C4-2B (cell line): Measurements from ENCODE around the gene RPN1.
A peak's percentile ranks its signal among the peaks of the same experiment; 100 is the strongest.

Experiments
- ZFX ChIP-seq: fragments of 450-650 bp; IDR thresholded peaks from 2 replicates; pipeline ENCODE4 v1.6.1; 2017
- TF ChIP-seq, protein P1 (sequence below): fragments of 450-650 bp; conservative IDR thresholded peaks from 2 replicates; pipeline ENCODE4 v1.5.1; 2017; ENCODE audit warnings: mild to moderate bottlenecking

DNA sequence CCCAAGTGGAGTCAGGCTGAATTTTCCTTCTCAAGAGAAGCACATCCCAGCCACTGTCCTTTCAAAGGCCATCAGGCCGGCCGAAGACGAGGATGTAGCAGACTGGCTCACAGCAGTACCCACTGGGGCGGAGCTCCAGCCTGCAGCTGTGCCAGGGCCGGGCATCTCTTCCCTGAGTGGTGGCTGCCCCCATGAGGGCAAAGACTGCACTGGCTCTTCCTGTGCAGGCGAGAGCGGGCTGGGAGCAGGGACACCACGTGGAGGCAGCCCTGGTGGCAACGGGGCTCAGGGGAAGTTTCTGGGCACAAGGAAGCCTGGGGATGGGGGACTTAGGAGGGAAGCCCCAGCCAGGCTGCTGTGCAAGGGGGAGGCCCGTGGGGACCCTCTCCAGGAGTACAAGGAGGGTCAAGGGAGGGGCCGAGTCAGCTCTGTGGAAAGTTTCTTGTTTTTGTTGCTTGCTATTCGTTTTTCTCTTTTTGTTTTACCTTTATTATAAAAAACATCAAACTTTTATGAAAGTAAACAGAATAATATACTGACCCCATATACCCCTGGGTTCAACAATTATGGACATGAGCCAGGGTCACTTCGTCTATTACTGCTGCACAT lies 66.1 kb downstream of the RPN1 start:
- TF ChIP-seq, protein P1, sequence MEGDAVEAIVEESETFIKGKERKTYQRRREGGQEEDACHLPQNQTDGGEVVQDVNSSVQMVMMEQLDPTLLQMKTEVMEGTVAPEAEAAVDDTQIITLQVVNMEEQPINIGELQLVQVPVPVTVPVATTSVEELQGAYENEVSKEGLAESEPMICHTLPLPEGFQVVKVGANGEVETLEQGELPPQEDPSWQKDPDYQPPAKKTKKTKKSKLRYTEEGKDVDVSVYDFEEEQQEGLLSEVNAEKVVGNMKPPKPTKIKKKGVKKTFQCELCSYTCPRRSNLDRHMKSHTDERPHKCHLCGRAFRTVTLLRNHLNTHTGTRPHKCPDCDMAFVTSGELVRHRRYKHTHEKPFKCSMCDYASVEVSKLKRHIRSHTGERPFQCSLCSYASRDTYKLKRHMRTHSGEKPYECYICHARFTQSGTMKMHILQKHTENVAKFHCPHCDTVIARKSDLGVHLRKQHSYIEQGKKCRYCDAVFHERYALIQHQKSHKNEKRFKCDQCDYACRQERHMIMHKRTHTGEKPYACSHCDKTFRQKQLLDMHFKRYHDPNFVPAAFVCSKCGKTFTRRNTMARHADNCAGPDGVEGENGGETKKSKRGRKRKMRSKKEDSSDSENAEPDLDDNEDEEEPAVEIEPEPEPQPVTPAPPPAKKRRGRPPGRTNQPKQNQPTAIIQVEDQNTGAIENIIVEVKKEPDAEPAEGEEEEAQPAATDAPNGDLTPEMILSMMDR: peak; percentile 99
- no peak for TF ChIP-seq ZFX
